NCI-H774 (cell line): ENCODE data around the gene CCDC51.

ENCODE experiments used
- DNase-seq: peaks from one replicate; lab custom pipeline; 2025; lab: John Stamatoyannopoulos, UW

Gene CCDC51

GRCh38 chr3:48433472-48434118 lies 6.3 kb downstream of the CCDC51 start:
- DNase-seq = no peak

- no peak for DNase-seq
Measured at GRCh38 chr3:48432411-48433371, 7.2 kb downstream of the CCDC51 start.

- no peak for DNase-seq
Measured at GRCh38 chr3:48431224-48432029, 8.5 kb downstream of the CCDC51 start.

GRCh38 chr3:48430708-48431101 lies 9.2 kb downstream of the CCDC51 start:
- DNase-seq = no peak

- peak; percentile 23 for DNase-seq
Measured at GRCh38 chr3:48429960-48430707, 9.8 kb downstream of the CCDC51 start, which contains the start of gene PLXNB1. Gene PLXNB1, minus strand, starts transcription at chr3:48430086. Its CDS starts 5,475 bp downstream, at chr3:48424611.

- DNase-seq = peak; percentile 57
Measured at GRCh38 chr3:48429317-48429959, 10.5 kb downstream of the CCDC51 start.

GRCh38 chr3:48428572-48429316 lies 11.2 kb downstream of the CCDC51 start:
- DNase-seq = no peak

GRCh38 chr3:48428088-48428571 lies 11.8 kb downstream of the CCDC51 start:
- DNase-seq = no peak

GRCh38 chr3:48427630-48427962 lies 12.3 kb downstream of the CCDC51 start:
- no peak for DNase-seq

GRCh38 chr3:48426944-48427629 lies 12.8 kb downstream of the CCDC51 start:
- DNase-seq = no peak

- no peak for DNase-seq
Measured at GRCh38 chr3:48426401-48426909, 13.5 kb downstream of the CCDC51 start.

GRCh38 chr3:48425281-48425812 lies 14.6 kb downstream of the CCDC51 start:
- no peak for DNase-seq

GRCh38 chr3:48423883-48424695 lies 15.8 kb downstream of the CCDC51 start:
- DNase-seq = no peak

- DNase-seq = no peak
Measured at GRCh38 chr3:48423241-48423882, 16.6 kb downstream of the CCDC51 start.

GRCh38 chr3:48422681-48423080 lies 17.2 kb downstream of the CCDC51 start:
- no peak for DNase-seq

- no peak for DNase-seq
Measured at GRCh38 chr3:48422272-48422671, 17.6 kb downstream of the CCDC51 start.

GRCh38 chr3:48420561-48420960 lies 19.4 kb downstream of the CCDC51 start:
- DNase-seq = no peak

GRCh38 chr3:48419597-48419996 lies 20.3 kb downstream of the CCDC51 start:
- DNase-seq = no peak
